ENCODE data around the gene BIRC6. TPM values are rescaled to one million over a fixed set of nuclear protein-coding genes. Genes with fewer than 3 reads are reported as not detected.

Gene BIRC6
- total and polyA plus RNA-seq, 2 experiments from 2014 or later, result 17.8 to 106 TPM

- Histone ChIP-seq H4K20me1 (ENCODE audit: insufficient read depth, poor library complexity, severe bottlenecking) (no peaks in the 10 kb centered on the region), H3K4me1 (ENCODE audit: insufficient read depth) (no peaks in the 10 kb centered on the region), H3K27me3 (no peaks in the 10 kb centered on the region), H3K4me2 (no peak overlapping the region), H3K4me3 (no peak overlapping the region), H3K9me2 (replicated peaks; ENCODE audit: insufficient read depth) (no peaks in the 10 kb centered on the region), H3K27ac (no peak overlapping the region), H3K79me2 (no peaks in the 10 kb centered on the region), H3K9me3 (ENCODE audit: low read depth) (no peaks in the 10 kb centered on the region), H3K36me3 (replicated peaks; ENCODE audit: insufficient read depth, low read depth) (no peaks in the 10 kb centered on the region), H2AFZ (no peak overlapping the region)
- no peak for DNase-seq (ENCODE audit: low spot score)
- 77% methylated on average over 3 of the region's 3 CpGs for WGBS (ENCODE audit: low lambda C conversion rate, missing lambda C conversion rate)
- no peak for TF ChIP-seq EZH2phosphoT487 (IDR thresholded peaks at IDR 0.05; ENCODE audit: low read depth, severe bottlenecking, unreplicated experiment)
- no peak for TF ChIP-seq EZH2 (IDR thresholded peaks at IDR 0.05; ENCODE audit: borderline replicate concordance)
- TF ChIP-seq, protein P1, sequence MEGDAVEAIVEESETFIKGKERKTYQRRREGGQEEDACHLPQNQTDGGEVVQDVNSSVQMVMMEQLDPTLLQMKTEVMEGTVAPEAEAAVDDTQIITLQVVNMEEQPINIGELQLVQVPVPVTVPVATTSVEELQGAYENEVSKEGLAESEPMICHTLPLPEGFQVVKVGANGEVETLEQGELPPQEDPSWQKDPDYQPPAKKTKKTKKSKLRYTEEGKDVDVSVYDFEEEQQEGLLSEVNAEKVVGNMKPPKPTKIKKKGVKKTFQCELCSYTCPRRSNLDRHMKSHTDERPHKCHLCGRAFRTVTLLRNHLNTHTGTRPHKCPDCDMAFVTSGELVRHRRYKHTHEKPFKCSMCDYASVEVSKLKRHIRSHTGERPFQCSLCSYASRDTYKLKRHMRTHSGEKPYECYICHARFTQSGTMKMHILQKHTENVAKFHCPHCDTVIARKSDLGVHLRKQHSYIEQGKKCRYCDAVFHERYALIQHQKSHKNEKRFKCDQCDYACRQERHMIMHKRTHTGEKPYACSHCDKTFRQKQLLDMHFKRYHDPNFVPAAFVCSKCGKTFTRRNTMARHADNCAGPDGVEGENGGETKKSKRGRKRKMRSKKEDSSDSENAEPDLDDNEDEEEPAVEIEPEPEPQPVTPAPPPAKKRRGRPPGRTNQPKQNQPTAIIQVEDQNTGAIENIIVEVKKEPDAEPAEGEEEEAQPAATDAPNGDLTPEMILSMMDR (IDR thresholded peaks at IDR 0.05; ENCODE audit: poor library complexity), result no peak
These were observed 96.6 kb downstream of the BIRC6 start for GRCh38 chr2:32453242-32454062.

- Histone ChIP-seq H3K79me2 (peaks cover 13% of the 10 kb centered on the region), H3K27me3 (no peaks in the 10 kb centered on the region), H4K20me1 (ENCODE audit: insufficient read depth, poor library complexity, severe bottlenecking) (peaks cover 4% of the 10 kb centered on the region), H3K4me2 (no peak overlapping the region), H2AFZ (no peak overlapping the region), H3K36me3 (replicated peaks; ENCODE audit: insufficient read depth, low read depth) (no peaks in the 10 kb centered on the region), H3K27ac (no peak overlapping the region), H3K9me2 (replicated peaks; ENCODE audit: insufficient read depth) (no peaks in the 10 kb centered on the region), H3K4me1 (ENCODE audit: insufficient read depth) (no peaks in the 10 kb centered on the region), H3K4me3 (no peak overlapping the region), H3K9me3 (ENCODE audit: low read depth) (no peaks in the 10 kb centered on the region)
- no peak for DNase-seq (ENCODE audit: low spot score)
- TF ChIP-seq, protein P1 (IDR thresholded peaks at IDR 0.05; ENCODE audit: poor library complexity), result no peak
- TF ChIP-seq EZH2 (IDR thresholded peaks at IDR 0.05; ENCODE audit: borderline replicate concordance) (no peak), EZH2phosphoT487 (IDR thresholded peaks at IDR 0.05; ENCODE audit: low read depth, severe bottlenecking, unreplicated experiment) (no peak)
- 95% methylated on average over 3 of the region's 3 CpGs for WGBS (ENCODE audit: low lambda C conversion rate, missing lambda C conversion rate)
These were observed 99.0 kb downstream of the BIRC6 start for GRCh38 chr2:32455816-32456215.

DNA sequence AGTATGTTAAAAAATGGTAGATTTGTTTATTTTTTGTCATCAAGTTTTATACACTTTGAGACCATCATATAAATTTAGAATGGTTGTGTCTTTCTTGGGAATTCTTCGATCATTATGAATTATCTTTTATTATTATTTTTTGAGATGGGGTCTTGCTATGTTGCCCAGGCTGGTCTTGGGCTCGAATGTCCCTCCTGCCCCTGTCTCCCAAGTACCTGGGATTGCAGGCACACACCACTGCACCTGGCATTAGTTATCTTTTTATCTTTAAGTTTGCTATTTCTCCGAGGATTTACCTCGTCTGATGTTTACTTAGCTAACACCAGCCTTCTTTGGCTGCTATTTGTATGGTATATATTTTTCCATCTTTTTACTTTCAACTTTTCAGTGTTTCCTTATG lies 100.0 kb downstream of the BIRC6 start:
- 79% methylated on average over 4 of the region's 4 CpGs for WGBS (ENCODE audit: low lambda C conversion rate, missing lambda C conversion rate)
- Histone ChIP-seq H3K9me2 (replicated peaks; ENCODE audit: insufficient read depth) (no peaks in the 10 kb centered on the region), H3K27me3 (no peaks in the 10 kb centered on the region), H3K4me3 (no peak overlapping the region), H3K4me2 (no peak overlapping the region), H3K79me2 (peaks cover 15% of the 10 kb centered on the region), H4K20me1 (ENCODE audit: insufficient read depth, poor library complexity, severe bottlenecking) (peaks cover 4% of the 10 kb centered on the region), H3K27ac (no peak overlapping the region), H3K36me3 (replicated peaks; ENCODE audit: insufficient read depth, low read depth) (no peaks in the 10 kb centered on the region), H2AFZ (no peak overlapping the region), H3K9me3 (ENCODE audit: low read depth) (no peaks in the 10 kb centered on the region), H3K4me1 (ENCODE audit: insufficient read depth) (no peaks in the 10 kb centered on the region)
- DNase-seq (ENCODE audit: low spot score), result no peak
- TF ChIP-seq, protein P1 (IDR thresholded peaks at IDR 0.05; ENCODE audit: poor library complexity), result no peak
- no peak for TF ChIP-seq EZH2 (IDR thresholded peaks at IDR 0.05; ENCODE audit: borderline replicate concordance)
- TF ChIP-seq EZH2phosphoT487 (IDR thresholded peaks at IDR 0.05; ENCODE audit: low read depth, severe bottlenecking, unreplicated experiment), result no peak
